GM13976 (cell line): ENCODE results near the gene STPG4.
"Not testable (repeated sequence)": the region's sequence is repeated elsewhere in the genome, so short reads cannot be mapped to it uniquely, and the experiment has no call there.

ENCODE experiments used
- DNase-seq: peaks from one replicate; pipeline ENCODE4 v3.0.0; 2012; ENCODE audit warnings: low spot score
- CTCF ChIP-seq: IDR thresholded peaks from 2 replicates; pipeline ENCODE4 v1.5.1; 2012; ENCODE audit warnings: borderline replicate concordance, mild to moderate bottlenecking; ENCODE audit not compliant: insufficient read depth; ENCODE audit errors: extremely low read depth, missing control alignments, control extremely low read depth
- in situ Hi-C: fragments of 300-500 bp; cut with MboI; formaldehyde crosslinking; loops from one replicate; pipeline ENCODE4 v1.12.0; 2022; ENCODE audit warnings: low sequenced_read_pairs, mixed read lengths, inconsistent platforms; ENCODE audit not compliant: unreplicated experiment

STPG4 gene

GRCh38 chr2:47187069-47187468, 32.0 kb upstream of the STPG4 start:
- in situ Hi-C loops, result no loop called here

GRCh38 chr2:47186351-47186750, 31.2 kb upstream of the STPG4 start:
- in situ Hi-C loops, result no loop called here
- no peak for DNase-seq
- no peak for TF ChIP-seq CTCF

More at GRCh38 chr2:47187069-47187468, 32.0 kb upstream of the STPG4 start:
- TF ChIP-seq CTCF, result no peak
- no peak for DNase-seq

GRCh38 chr2:47185098-47185497, 30.0 kb upstream of the STPG4 start:
- DNase-seq, in situ Hi-C loops: not testable (repeated sequence)

- TF ChIP-seq CTCF, result no peak
- in situ Hi-C loops, result no loop called here
- DNase-seq, result no peak
These were observed 26.1 kb upstream of the STPG4 start for GRCh38 chr2:47181176-47181575.

- DNase-seq, result no peak
- TF ChIP-seq CTCF, result no peak
- in situ Hi-C loops, result no loop called here
These were observed 25.4 kb upstream of the STPG4 start for GRCh38 chr2:47180531-47180930.

GRCh38 chr2:47179388-47179787, 24.3 kb upstream of the STPG4 start:
- no peak for TF ChIP-seq CTCF
- DNase-seq, result no peak
- in situ Hi-C loops, result no loop called here

GRCh38 chr2:47178341-47178740, 23.2 kb upstream of the STPG4 start:
- in situ Hi-C loops, result no loop called here
- no peak for DNase-seq
- TF ChIP-seq CTCF, result no peak
